Hepatocyte (in vitro differentiated cells): ENCODE data around the gene HS2ST1. TPM values are rescaled to one million over a fixed set of nuclear protein-coding genes. Genes with fewer than 3 reads are reported as not detected.
"Not testable (repeated sequence)": the region's sequence is repeated elsewhere in the genome, so short reads cannot be mapped to it uniquely, and the experiment has no call there.

Experiments
- DNase-seq: peaks from one replicate; pipeline ENCODE4 v3.0.0-alpha.2; 2016; ENCODE audit warnings: low spot score
- H2AFZ ChIP-seq: fragments of 200-600 bp; sonication (generic); 2 replicates; pipeline ENCODE4 v1.6.0; 2016; ENCODE audit warnings: antibody characterized with exemption, mild to moderate bottlenecking
- H3K27ac ChIP-seq: fragments of 200-600 bp; sonication (generic); 2 replicates; pipeline ENCODE4 v1.5.1; 2016; ENCODE audit warnings: mild to moderate bottlenecking
- H3K27me3 ChIP-seq: fragments of 200-600 bp; sonication (generic); 2 replicates; pipeline ENCODE4 v1.6.1; 2016
- H3K36me3 ChIP-seq: fragments of 200-600 bp; sonication (generic); replicated peaks from 2 replicates; pipeline ENCODE4 v1.5.1; 2016; ENCODE audit warnings: low read depth; ENCODE audit not compliant: insufficient read depth
- H3K4me1 ChIP-seq: fragments of 200-600 bp; sonication (generic); 2 replicates; pipeline ENCODE4 v1.5.1; 2016; ENCODE audit warnings: mild to moderate bottlenecking, moderate library complexity; ENCODE audit not compliant: insufficient read depth
- H3K4me2 ChIP-seq: fragments of 200-600 bp; sonication (generic); 2 replicates; pipeline ENCODE4 v1.6.0; 2016
- H3K4me3 ChIP-seq: fragments of 200-600 bp; sonication (generic); 2 replicates; pipeline ENCODE4 v1.5.1; 2016; ENCODE audit warnings: mild to moderate bottlenecking
- H3K79me2 ChIP-seq: fragments of 200-600 bp; sonication (generic); 2 replicates; pipeline ENCODE4 v1.6.0; 2017; ENCODE audit warnings: mild to moderate bottlenecking
- H3K9me2 ChIP-seq: fragments of 200-600 bp; sonication (generic); replicated peaks from 2 replicates; pipeline ENCODE4 v1.6.0; 2017; ENCODE audit warnings: mild to moderate bottlenecking; ENCODE audit not compliant: insufficient read depth
- H3K9me3 ChIP-seq: fragments of 200-600 bp; sonication (generic); 2 replicates; pipeline ENCODE4 v1.5.1; 2016; ENCODE audit warnings: low read depth, mild to moderate bottlenecking
- H4K20me1 ChIP-seq: fragments of 200-600 bp; sonication (generic); 2 replicates; pipeline ENCODE4 v1.6.0; 2016; ENCODE audit warnings: mild to moderate bottlenecking; ENCODE audit not compliant: insufficient read depth, poor library complexity, severe bottlenecking
- EZH2 ChIP-seq: fragments of 200-600 bp; sonication (generic); IDR thresholded peaks from 2 replicates; pipeline ENCODE4 v1.6.1; 2016; ENCODE audit warnings: antibody characterized with exemption, mild to moderate bottlenecking, borderline replicate concordance
- EZH2phosphoT487 ChIP-seq: fragments of 200-600 bp; sonication (generic); IDR thresholded peaks from one replicate; pipeline ENCODE4 v1.6.1; 2018; ENCODE audit warnings: antibody characterized with exemption, mild to moderate bottlenecking, low read depth, moderate library complexity; ENCODE audit not compliant: unreplicated experiment, severe bottlenecking
- WGBS: methylation state at CpG from one replicate; pipeline ENCODE4 v1.1.6; 2016; ENCODE audit warnings: low lambda C conversion rate; ENCODE audit errors: missing lambda C conversion rate; 5-methylcytosine and 5-hydroxymethylcytosine counted together
- polyA plus RNA-seq: library from polyadenylated mRNA; unstranded; fragments of >200 nt; fragmentation: Nextera tagmentation; extraction: Ambion mirVana; gene quantifications from 2 replicates; pipeline ENCODE4 v1.2.1, GENCODE V29; 2016
- total RNA-seq: library from RNA; depleted of rRNA; stranded (reverse); fragments of >200 nt; gene quantifications from 2 replicates; pipeline ENCODE4 v1.2.3, GENCODE V29; 2014
- TF ChIP-seq, protein P1 (sequence below): fragments of 200-600 bp; sonication (generic); IDR thresholded peaks from 2 replicates; pipeline ENCODE4 v1.5.1; 2016; ENCODE audit warnings: antibody characterized with exemption, mild to moderate bottlenecking; ENCODE audit not compliant: poor library complexity

HS2ST1 gene
- total and polyA plus RNA-seq, 2 experiments from 2014 or later, result 19.1 to 42.3 TPM

GRCh38 chr1:86887479-86888162, 26.8 kb upstream of the HS2ST1 start:
- TF ChIP-seq, protein P1, sequence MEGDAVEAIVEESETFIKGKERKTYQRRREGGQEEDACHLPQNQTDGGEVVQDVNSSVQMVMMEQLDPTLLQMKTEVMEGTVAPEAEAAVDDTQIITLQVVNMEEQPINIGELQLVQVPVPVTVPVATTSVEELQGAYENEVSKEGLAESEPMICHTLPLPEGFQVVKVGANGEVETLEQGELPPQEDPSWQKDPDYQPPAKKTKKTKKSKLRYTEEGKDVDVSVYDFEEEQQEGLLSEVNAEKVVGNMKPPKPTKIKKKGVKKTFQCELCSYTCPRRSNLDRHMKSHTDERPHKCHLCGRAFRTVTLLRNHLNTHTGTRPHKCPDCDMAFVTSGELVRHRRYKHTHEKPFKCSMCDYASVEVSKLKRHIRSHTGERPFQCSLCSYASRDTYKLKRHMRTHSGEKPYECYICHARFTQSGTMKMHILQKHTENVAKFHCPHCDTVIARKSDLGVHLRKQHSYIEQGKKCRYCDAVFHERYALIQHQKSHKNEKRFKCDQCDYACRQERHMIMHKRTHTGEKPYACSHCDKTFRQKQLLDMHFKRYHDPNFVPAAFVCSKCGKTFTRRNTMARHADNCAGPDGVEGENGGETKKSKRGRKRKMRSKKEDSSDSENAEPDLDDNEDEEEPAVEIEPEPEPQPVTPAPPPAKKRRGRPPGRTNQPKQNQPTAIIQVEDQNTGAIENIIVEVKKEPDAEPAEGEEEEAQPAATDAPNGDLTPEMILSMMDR, result no peak
- no peak for TF ChIP-seq EZH2phosphoT487
- no peak for TF ChIP-seq EZH2
- H3K4me3 ChIP-seq, result no peak overlapping the region
- no peak overlapping the region for H2AFZ ChIP-seq
- H3K4me1 ChIP-seq, result no peaks in the 10 kb centered on the region
- 98% methylated on average over 5 of the region's 5 CpGs for whole genome bisulfite sequencing
- H3K36me3 ChIP-seq, result no peaks in the 10 kb centered on the region
- no peak overlapping the region for H3K4me2 ChIP-seq
- no peaks in the 10 kb centered on the region for H3K27me3 ChIP-seq
- no peaks in the 10 kb centered on the region for H3K9me3 ChIP-seq
- H3K79me2 ChIP-seq, result peaks cover 70% of the 10 kb centered on the region
- no peaks in the 10 kb centered on the region for H4K20me1 ChIP-seq
- DNase-seq, result no peak
- no peaks in the 10 kb centered on the region for H3K9me2 ChIP-seq
- no peak overlapping the region for H3K27ac ChIP-seq

GRCh38 chr1:86888327-86888726, 26.1 kb upstream of the HS2ST1 start:
- H3K36me3 ChIP-seq, result no peaks in the 10 kb centered on the region
- H3K27me3 ChIP-seq, result no peaks in the 10 kb centered on the region
- no peak overlapping the region for H3K4me3 ChIP-seq
- no peak overlapping the region for H3K27ac ChIP-seq
- H4K20me1 ChIP-seq, result no peaks in the 10 kb centered on the region
- H3K4me2 ChIP-seq, result no peak overlapping the region
- over 99% methylated on average over 5 of the region's 5 CpGs for WGBS
- no peaks in the 10 kb centered on the region for H3K9me3 ChIP-seq
- TF ChIP-seq EZH2 (no peak), EZH2phosphoT487 (no peak)
- TF ChIP-seq, protein P1, result no peak
- DNase-seq, result no peak
- no peaks in the 10 kb centered on the region for H3K9me2 ChIP-seq
- H3K4me1 ChIP-seq, result no peaks in the 10 kb centered on the region
- peaks cover 68% of the 10 kb centered on the region for H3K79me2 ChIP-seq
- H2AFZ ChIP-seq, result no peak overlapping the region

GRCh38 chr1:86899401-86899800, 15.0 kb upstream of the HS2ST1 start:
- not testable (repeated sequence) for H3K9me2 ChIP-seq, H3K27ac ChIP-seq, H3K9me3 ChIP-seq, H3K36me3 ChIP-seq, H3K4me2 ChIP-seq, DNase-seq, H2AFZ ChIP-seq, H3K4me1 ChIP-seq, H3K4me3 ChIP-seq, H3K27me3 ChIP-seq
- Histone ChIP-seq H4K20me1 (peaks cover 23% of the 10 kb centered on the region), H3K79me2 (peaks cover 67% of the 10 kb centered on the region)
- WGBS, result no CpG with 5 or more reads among the region's 33 CpGs

DNA sequence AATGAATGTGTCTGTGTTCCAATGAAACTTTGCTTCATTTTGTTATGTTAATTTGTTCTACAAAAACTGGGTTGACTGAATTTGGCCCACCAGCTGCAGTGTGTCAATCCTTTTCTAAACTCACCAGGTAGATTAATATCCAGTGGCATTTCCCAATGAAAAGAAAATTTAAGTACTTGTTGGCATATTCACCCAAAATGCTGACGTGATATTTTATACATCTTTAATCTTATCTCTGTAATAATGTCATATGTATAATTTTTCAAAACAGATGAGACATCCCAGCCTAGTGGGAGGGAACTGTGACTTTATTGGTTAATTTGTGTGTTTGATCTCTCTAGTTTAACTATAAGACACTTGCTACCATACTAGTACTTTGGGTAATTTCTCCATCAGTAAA, 8.6 kb upstream of the HS2ST1 start:
- no peak overlapping the region for H3K4me2 ChIP-seq
- DNase-seq, result no peak
- H3K79me2 ChIP-seq, result peaks cover 96% of the 10 kb centered on the region
- no peak overlapping the region for H3K27ac ChIP-seq
- WGBS, result 86% methylated on average over 1 of the region's 1 CpG
- H4K20me1 ChIP-seq, result peaks cover 72% of the 10 kb centered on the region
- no peaks in the 10 kb centered on the region for H3K36me3 ChIP-seq
- H3K27me3 ChIP-seq, result no peaks in the 10 kb centered on the region
- no peaks in the 10 kb centered on the region for H3K9me2 ChIP-seq
- TF ChIP-seq, protein P1, result no peak
- TF ChIP-seq EZH2phosphoT487 (no peak), EZH2 (no peak)
- no peaks in the 10 kb centered on the region for H3K9me3 ChIP-seq
- H3K4me1 ChIP-seq, result no peaks in the 10 kb centered on the region
- H2AFZ ChIP-seq, result no peak overlapping the region
- H3K4me3 ChIP-seq, result no peak overlapping the region
